Thoracic aorta (tissue), 2 donors: ENCODE measurements around the gene HRNR. TPM values are rescaled to one million over a fixed set of nuclear protein-coding genes. Genes with fewer than 3 reads are reported as not detected.
"Not testable (repeated sequence)": the region's sequence is repeated elsewhere in the genome, so short reads cannot be mapped to it uniquely, and the experiment has no call there.

ENCODE experiments used
- ATAC-seq: fragments of 150-250 bp; one replicate; pipeline ENCODE4 v1.8.0; 2017; ENCODE audit warnings: low read depth; ENCODE audit not compliant: insufficient number of reproducible peaks, low FRiP score
- DNase-seq: peaks from one replicate; pipeline ENCODE4 v3.0.0-alpha.2; 2020; ENCODE audit warnings: low spot score
- H3K27ac ChIP-seq, 2 donors: fragments of 200-600 bp; sonication (generic); 1 replicate in 1 of 2; 2 replicates in 1 of 2; pipeline ENCODE4 v1.5.1; 2016; ENCODE audit warnings: mild to moderate bottlenecking in 2 of 2, moderate library complexity in 2 of 2
- H3K27me3 ChIP-seq: fragments of 200-600 bp; sonication (generic); replicated peaks from 2 replicates; pipeline ENCODE4 v1.6.0; 2016; ENCODE audit warnings: mild to moderate bottlenecking; ENCODE audit not compliant: insufficient read depth
- H3K36me3 ChIP-seq: fragments of 200-600 bp; sonication (generic); one replicate; pipeline ENCODE4 v1.5.1; 2016
- H3K4me1 ChIP-seq, 2 donors: fragments of 200-600 bp; sonication (generic); 1 replicate in 1 of 2; 2 replicates in 1 of 2; pipeline versions ENCODE4 v1.5.1 to v1.6.0; 2016; ENCODE audit warnings: low read depth in 2 of 2, mild to moderate bottlenecking in 1 of 2; ENCODE audit not compliant: control insufficient read depth in 1 of 2
- H3K4me3 ChIP-seq: fragments of 200-600 bp; sonication (generic); 2 replicates; pipeline ENCODE4 v1.5.1; 2016; ENCODE audit warnings: mild to moderate bottlenecking
- H3K9me3 ChIP-seq: fragments of 200-600 bp; sonication (generic); 2 replicates; pipeline ENCODE4 v1.5.1; 2016
- total RNA-seq, 2 donors: library from RNA; depleted of rRNA; stranded (reverse); fragments of >200 nt; gene quantifications; one replicate each; pipeline versions ENCODE4 v1.1.0 to v1.2.3, GENCODE V29; 2016
- TF ChIP-seq, protein P1 (sequence below): fragments of 200-600 bp; sonication (generic); IDR thresholded peaks from one replicate; pipeline ENCODE4 v1.5.1; 2019; ENCODE audit warnings: antibody characterized with exemption

Gene HRNR
- total RNA-seq: not detected

DNA sequence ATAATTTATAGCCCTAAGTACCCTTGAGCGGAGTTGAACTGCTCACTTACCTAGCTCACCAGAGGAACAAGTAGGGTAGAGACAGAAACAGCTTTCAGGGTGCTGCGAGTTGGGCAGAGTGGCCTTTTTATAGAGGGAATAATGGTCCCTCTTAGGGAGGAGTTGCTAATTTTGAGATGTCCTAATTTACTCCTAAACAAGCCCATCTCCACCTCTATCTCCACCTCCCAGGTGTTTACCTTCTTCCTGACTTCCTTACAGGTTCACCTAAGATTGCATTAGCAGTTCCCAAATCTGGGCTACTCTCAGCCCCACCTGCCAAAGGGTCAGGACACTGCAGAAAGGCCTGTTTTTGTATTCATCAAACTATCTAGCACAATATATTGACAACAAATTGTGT is at the start of gene HRNR:
TSS of gene HRNR (minus strand) at position 101 of the 400 bp plus-strand sequence. CDS start 940 bp downstream, outside the sequence.
- DNase-seq (no peak), ATAC-seq (no peak)
- no peak within 1 kb of the TSS for H3K4me3 ChIP-seq
- no peaks in the 10 kb centered on the region for H3K9me3 ChIP-seq
- H3K4me1 ChIP-seq: no peaks in the 10 kb centered on the region
- H3K27ac ChIP-seq: no peak within 1 kb of the TSS
- H3K36me3 ChIP-seq: no peaks in the 10 kb centered on the region
- no peaks in the 10 kb centered on the region for H3K27me3 ChIP-seq
- TF ChIP-seq, protein P1, sequence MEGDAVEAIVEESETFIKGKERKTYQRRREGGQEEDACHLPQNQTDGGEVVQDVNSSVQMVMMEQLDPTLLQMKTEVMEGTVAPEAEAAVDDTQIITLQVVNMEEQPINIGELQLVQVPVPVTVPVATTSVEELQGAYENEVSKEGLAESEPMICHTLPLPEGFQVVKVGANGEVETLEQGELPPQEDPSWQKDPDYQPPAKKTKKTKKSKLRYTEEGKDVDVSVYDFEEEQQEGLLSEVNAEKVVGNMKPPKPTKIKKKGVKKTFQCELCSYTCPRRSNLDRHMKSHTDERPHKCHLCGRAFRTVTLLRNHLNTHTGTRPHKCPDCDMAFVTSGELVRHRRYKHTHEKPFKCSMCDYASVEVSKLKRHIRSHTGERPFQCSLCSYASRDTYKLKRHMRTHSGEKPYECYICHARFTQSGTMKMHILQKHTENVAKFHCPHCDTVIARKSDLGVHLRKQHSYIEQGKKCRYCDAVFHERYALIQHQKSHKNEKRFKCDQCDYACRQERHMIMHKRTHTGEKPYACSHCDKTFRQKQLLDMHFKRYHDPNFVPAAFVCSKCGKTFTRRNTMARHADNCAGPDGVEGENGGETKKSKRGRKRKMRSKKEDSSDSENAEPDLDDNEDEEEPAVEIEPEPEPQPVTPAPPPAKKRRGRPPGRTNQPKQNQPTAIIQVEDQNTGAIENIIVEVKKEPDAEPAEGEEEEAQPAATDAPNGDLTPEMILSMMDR: no peak

DNA sequence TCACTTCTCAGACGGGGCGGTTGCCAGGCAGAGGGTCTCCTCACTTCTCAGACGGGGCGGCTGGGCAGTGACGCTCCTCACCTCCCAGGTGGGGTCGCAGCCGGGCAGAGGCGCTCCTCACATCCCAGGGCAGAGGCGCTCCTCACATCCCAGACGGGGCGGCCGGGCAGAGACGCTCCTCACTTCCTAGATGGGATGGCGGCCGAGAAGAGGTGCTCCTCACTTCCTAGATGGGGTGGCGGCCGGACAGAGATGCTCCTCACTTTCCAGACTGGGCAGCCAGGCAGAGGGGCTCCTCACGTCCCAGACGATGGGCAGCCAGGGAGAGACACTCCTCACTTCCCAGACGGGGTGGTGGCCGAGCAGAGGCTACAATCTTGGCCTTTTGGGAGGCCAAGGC is 32.4 kb upstream of the HRNR start:
- H3K36me3 ChIP-seq, ATAC-seq: not testable (repeated sequence)

DNA sequence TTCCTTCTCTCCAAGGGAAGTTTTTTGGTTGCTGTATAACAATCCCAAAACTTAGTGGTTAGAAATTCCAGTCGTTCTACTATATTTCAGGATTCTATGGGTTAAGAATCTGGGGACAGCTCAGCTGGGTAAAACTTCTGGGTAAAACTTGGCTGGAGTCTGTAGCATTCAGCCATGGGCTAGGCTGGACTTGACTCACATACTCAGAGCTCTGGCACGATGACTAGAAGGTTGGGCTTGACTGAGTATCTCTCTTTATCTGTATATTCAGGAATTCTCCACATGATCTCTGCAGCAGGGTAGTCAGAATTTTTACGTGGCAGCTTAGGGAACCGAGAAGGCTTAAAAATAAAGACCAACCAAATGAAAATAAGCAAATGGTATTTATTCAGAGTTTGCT is 28.2 kb upstream of the HRNR start:
- DNase-seq (no peak), ATAC-seq (no peak)
- no peak overlapping the region for H3K27ac ChIP-seq
- H3K36me3 ChIP-seq: no peaks in the 10 kb centered on the region
- no peaks in the 10 kb centered on the region for H3K27me3 ChIP-seq
- H3K9me3 ChIP-seq: no peaks in the 10 kb centered on the region
- no peaks in the 10 kb centered on the region for H3K4me1 ChIP-seq
- H3K4me3 ChIP-seq: no peak overlapping the region
- TF ChIP-seq, protein P1: no peak

More for the DNA sequence above, 32.4 kb upstream of the HRNR start:
- not testable (repeated sequence) for DNase-seq, H3K4me3 ChIP-seq, H3K27ac ChIP-seq, H3K4me1 ChIP-seq, H3K9me3 ChIP-seq, H3K27me3 ChIP-seq

DNA sequence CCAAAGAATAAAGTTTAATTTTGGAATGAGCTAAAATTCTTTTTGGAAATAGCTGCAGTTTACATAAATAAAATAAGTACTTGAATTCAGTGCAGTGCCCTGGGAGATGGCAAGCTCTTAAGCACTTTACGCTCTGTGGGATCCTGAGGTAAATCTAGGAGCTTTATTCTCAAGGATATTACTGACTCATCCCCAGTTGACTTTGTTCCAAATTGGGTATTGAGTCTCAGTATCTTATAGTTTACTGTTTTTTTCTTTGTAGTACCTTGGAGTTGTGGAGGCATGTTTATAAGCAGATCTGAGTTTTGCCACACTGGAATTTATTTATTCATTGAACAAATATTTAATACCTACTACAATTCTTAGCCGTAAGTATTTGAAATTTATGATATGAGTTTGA is 27.4 kb upstream of the HRNR start:
- Histone ChIP-seq H3K4me3 (no peak overlapping the region), H3K36me3 (no peaks in the 10 kb centered on the region), H3K4me1 (no peaks in the 10 kb centered on the region), H3K9me3 (no peaks in the 10 kb centered on the region), H3K27ac (no peak overlapping the region), H3K27me3 (no peaks in the 10 kb centered on the region)
- ATAC-seq (no peak), DNase-seq (no peak)
- TF ChIP-seq, protein P1: no peak

DNA sequence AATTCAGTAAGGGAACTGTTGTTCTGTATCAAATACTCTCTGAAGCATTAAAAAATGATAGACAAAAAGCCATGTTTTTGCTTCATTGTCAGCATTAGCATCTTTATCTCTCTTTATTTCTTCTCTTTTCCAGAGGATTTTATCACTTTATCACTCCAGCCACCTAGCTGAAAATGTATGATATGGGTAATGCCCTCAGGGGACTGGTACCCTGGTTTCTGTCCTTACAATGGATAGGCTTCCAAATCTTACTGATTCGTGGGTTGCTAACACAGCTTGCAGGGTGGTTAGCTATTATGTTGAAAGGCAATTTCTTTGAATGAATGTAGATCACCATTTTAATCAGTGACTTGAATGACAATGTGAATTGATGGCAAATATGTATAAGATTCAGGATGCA is 23.3 kb upstream of the HRNR start:
- DNase-seq: no peak
- TF ChIP-seq, protein P1: no peak

DNA sequence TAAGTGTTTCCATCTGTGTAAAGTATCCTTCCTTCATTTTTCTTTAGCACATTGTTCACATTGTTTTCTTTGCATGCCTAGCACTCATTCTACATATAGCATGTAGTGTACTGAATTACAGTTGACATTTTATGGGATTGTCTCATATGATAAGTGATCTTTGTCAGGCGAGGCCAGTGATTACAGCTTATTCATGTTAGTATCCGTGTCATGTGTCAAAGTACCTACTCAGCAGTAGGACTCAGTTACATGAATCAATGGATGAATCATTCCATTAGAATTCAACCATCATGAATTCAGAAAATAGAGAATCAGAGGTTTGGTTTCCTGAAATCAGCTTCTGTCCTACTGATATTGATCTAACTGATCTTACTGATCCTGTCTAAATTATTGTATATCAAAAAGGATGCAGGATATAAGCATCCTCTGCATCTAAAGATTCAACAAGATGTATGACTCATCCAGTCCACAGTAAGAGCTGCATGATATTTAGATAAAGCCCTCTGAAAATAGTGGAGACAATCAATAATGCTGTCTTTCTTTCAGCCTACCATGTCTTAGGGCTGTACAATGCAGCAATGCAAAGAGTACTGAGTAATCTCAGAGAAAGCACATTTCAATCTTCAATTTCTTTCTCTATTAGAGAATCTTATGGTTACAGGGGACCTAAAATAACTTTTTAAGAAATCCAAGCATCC is 20.7 kb upstream of the HRNR start:
- ATAC-seq: no peak
- no peaks in the 10 kb centered on the region for H3K9me3 ChIP-seq
- H3K4me1 ChIP-seq: no peaks in the 10 kb centered on the region
- no peaks in the 10 kb centered on the region for H3K27me3 ChIP-seq
- no peak overlapping the region for H3K4me3 ChIP-seq
- no peak overlapping the region for H3K27ac ChIP-seq
- TF ChIP-seq, protein P1: no peak
- no peaks in the 10 kb centered on the region for H3K36me3 ChIP-seq
- DNase-seq: no peak

More for the DNA sequence above, 23.3 kb upstream of the HRNR start:
- no peak overlapping the region for H3K4me3 ChIP-seq
- ATAC-seq: no peak
- no peaks in the 10 kb centered on the region for H3K36me3 ChIP-seq
- no peaks in the 10 kb centered on the region for H3K27me3 ChIP-seq
- no peaks in the 10 kb centered on the region for H3K4me1 ChIP-seq
- no peaks in the 10 kb centered on the region for H3K9me3 ChIP-seq
- H3K27ac ChIP-seq: no peak overlapping the region
